Tibial nerve (tissue), 3 donors: ENCODE data around the gene POU2F2.

Experiments
- CTCF ChIP-seq, 5 experiments: fragments of 200-600 bp in 3 of 5; fragments of 450-650 bp in 2 of 5; sonication (generic) in 3 of 5; IDR thresholded peaks; one replicate each; pipeline ENCODE4 v1.5.1; 2016 to 2019; ENCODE audit warnings: antibody characterized with exemption in 5 of 5, mild to moderate bottlenecking in 3 of 5, moderate library complexity in 2 of 5
- POLR2A ChIP-seq, 2 donors: fragments of 450-650 bp; IDR thresholded peaks; one replicate each; pipeline ENCODE4 v1.6.1; 2017; ENCODE audit warnings: antibody characterized with exemption in 2 of 2, mild to moderate bottlenecking in 2 of 2, moderate library complexity in 2 of 2

- no peak for TF ChIP-seq CTCF (IDR thresholded peaks at IDR 0.05)
- no peak for TF ChIP-seq POLR2A (IDR thresholded peaks at IDR 0.05)
Measured at GRCh38 chr19:42078538-42079275, 53.5 kb downstream of the POU2F2 start.
